ENCODE results near the gene NCOA1.

GRCh38 chr2:24466871-24467870, 23.9 kb upstream of the NCOA1 start:
- TF ChIP-seq YY1 (tag by site-specific recombination; IDR thresholded peaks at IDR 0.05) = no peak
- TF ChIP-seq GLIS2 (tag by site-specific recombination; IDR thresholded peaks at IDR 0.05) = no peak
- no peak for TF ChIP-seq CTCF (tag by site-specific recombination; IDR thresholded peaks at IDR 0.05)
- no peak for TF ChIP-seq FEZF1 (tag by site-specific recombination; IDR thresholded peaks at IDR 0.05)
- no peak for TF ChIP-seq PATZ1 (tag by site-specific recombination; IDR thresholded peaks at IDR 0.05)
- TF ChIP-seq ELK4 (IDR thresholded peaks at IDR 0.05; ENCODE audit: borderline replicate concordance, low read depth, low read length) = no peak
- no peak for TF ChIP-seq REST (tag by site-specific recombination; IDR thresholded peaks at IDR 0.05)
- no peak for TF ChIP-seq ZNF175 (tag by site-specific recombination; IDR thresholded peaks at IDR 0.05)
- no peak for TF ChIP-seq ZNF140 (tag by site-specific recombination; IDR thresholded peaks at IDR 0.05)
- TF ChIP-seq ZNF311 (tag by site-specific recombination; IDR thresholded peaks at IDR 0.05; ENCODE audit: borderline replicate concordance) = no peak
- no peak for TF ChIP-seq ZNF184 (tag by site-specific recombination; IDR thresholded peaks at IDR 0.05)
- no peak for TF ChIP-seq PBX3 (CRISPR knock-in tag; IDR thresholded peaks at IDR 0.05)
- TF ChIP-seq ZNF324 (tag by site-specific recombination; IDR thresholded peaks at IDR 0.05) = no peak
